GM23248 (cell line): ENCODE data around the gene TMEM43.

Experiments
- EZH2 ChIP-seq: fragments of 200-600 bp; sonication (generic); IDR thresholded peaks from 2 replicates; pipeline ENCODE4 v1.6.1; 2018; ENCODE audit warnings: antibody characterized with exemption, mild to moderate bottlenecking; ENCODE audit not compliant: insufficient read depth, poor library complexity, severe bottlenecking
- EZH2phosphoT487 ChIP-seq: fragments of 200-600 bp; sonication (generic); IDR thresholded peaks from 2 replicates; pipeline ENCODE4 v1.6.1; 2018; ENCODE audit warnings: antibody characterized with exemption, moderate library complexity, mild to moderate bottlenecking, low read depth; ENCODE audit not compliant: insufficient read depth

DNA sequence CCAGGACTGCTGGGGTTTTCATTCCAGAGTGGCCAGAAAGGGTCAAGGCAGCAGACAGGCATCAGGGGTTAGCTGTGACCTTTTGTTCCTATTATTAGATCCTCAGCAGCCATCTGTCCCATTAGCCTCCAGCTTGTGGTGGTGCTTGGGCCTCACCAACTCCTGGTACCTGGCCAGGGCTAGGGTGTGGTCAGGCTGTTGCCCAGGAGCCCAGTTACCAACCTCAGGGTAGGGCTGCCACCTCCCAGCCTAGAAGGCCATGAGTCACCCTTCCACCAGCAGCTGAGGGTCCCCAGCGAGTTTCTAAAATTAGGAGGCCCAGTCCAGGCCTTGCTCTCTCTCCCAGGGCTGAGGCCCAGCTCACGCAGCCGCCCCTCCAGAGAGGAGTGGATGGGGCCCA is 12.2 kb downstream of the TMEM43 start:
- TF ChIP-seq EZH2 (no peak), EZH2phosphoT487 (no peak)
